Left colon (tissue), 2 donors: Measurements from ENCODE around the gene REG3G. TPM values are rescaled to one million over a fixed set of nuclear protein-coding genes. Genes with fewer than 3 reads are reported as not detected.
"Not testable (repeated sequence)": the region's sequence is repeated elsewhere in the genome, so short reads cannot be mapped to it uniquely, and the experiment has no call there.

Experiments used
- ATAC-seq: fragments of 200-7000 bp; cut with Tn5 transposase; one replicate; pipeline ENCODE4 v1.9.1; 2020; ENCODE audit warnings: mild to moderate bottlenecking, moderate library complexity
- DNase-seq, 2 donors: peaks; one replicate each; pipeline ENCODE4 v3.0.0-alpha.2; 2020
- intact Hi-C, 2 donors: fragments of 100-400 bp; cut with DNase I in 1 of 2; cut with micrococcal nuclease in 1 of 2; formaldehyde crosslinking; loops; one replicate each; pipeline versions ENCODE4 v1.11.2 to v1.14.0; 2022; cut with DNase I, micrococcal nuclease
- total RNA-seq, 2 donors: library from RNA; stranded (reverse); fragmentation: NEBNext Ultra II Directional; extraction: Animal tissue kit (Norgen Biotek cat#: 25700); gene quantifications; one replicate each; pipeline ENCODE4 v1.2.1, GENCODE V29; 2021
- donor health status: DM: no; HTN: no; CAD: no.
- donor health status: DM: yes; HTN: yes; CAD: no.

The REG3G gene
- total RNA-seq, 2 donors from 2014 or later, result not detected

GRCh38 chr2:79009388-79009787 is 16.1 kb upstream of the REG3G start:
- ATAC-seq (no peak), DNase-seq (no peak)
- intact Hi-C loops, result no loop called here

- intact Hi-C loops, result no loop called here
- DNase-seq, result no peak
- no peak for ATAC-seq
Measured at GRCh38 chr2:79011496-79011895, 14.0 kb upstream of the REG3G start.

- intact Hi-C loops, result no loop called here
- DNase-seq (no peak), ATAC-seq (no peak)
Measured at GRCh38 chr2:79013629-79014028, 11.9 kb upstream of the REG3G start.

- ATAC-seq, result no peak
- intact Hi-C loops, result no loop called here
- DNase-seq, result no peak
Measured at GRCh38 chr2:79016342-79016741, 9.2 kb upstream of the REG3G start.

GRCh38 chr2:79026061-79026460 is 559 bp downstream of the REG3G start:
- no peak for DNase-seq
- intact Hi-C loops, result no loop called here
- no peak for ATAC-seq

- ATAC-seq, result no peak
- DNase-seq, result no peak
- intact Hi-C loops, result no loop called here
Measured at GRCh38 chr2:79039944-79040343, 14.4 kb downstream of the REG3G start.

GRCh38 chr2:79041032-79041448 is 15.5 kb downstream of the REG3G start:
- DNase-seq (no peak), ATAC-seq (peak; percentile 56)
- intact Hi-C loops, result no loop called here

- ATAC-seq, DNase-seq, intact Hi-C loops: not testable (repeated sequence)
Measured at GRCh38 chr2:79053486-79053885, 28.0 kb downstream of the REG3G start.

- intact Hi-C loops, DNase-seq, ATAC-seq: not testable (repeated sequence)
Measured at GRCh38 chr2:79054769-79055168, 29.3 kb downstream of the REG3G start.

GRCh38 chr2:79065201-79065600 is 39.7 kb downstream of the REG3G start:
- intact Hi-C loops, result no loop called here
- no peak for ATAC-seq
- DNase-seq, result no peak

- DNase-seq (no peak), ATAC-seq (no peak)
- intact Hi-C loops, result no loop called here
Measured at GRCh38 chr2:79071078-79071477, 45.6 kb downstream of the REG3G start.

Other genes starting within 250 kb of the REG3G start
- 1 to 10 TPM in 1 of 2 donors, not detected in 1; 4.6 TPM for gene REG1B, start 62.3 kb downstream of the REG3G start, total RNA-seq
- 1 to 10 TPM in 1 of 2 donors, not detected in 1; 7.9 TPM for gene REG1A, start 94.8 kb downstream of the REG3G start, total RNA-seq
- gene REG3A, start 134.1 kb downstream of the REG3G start, total RNA-seq, result 1 to 10 TPM in 1 of 2 donors, not detected in 1; 3.7 TPM